Subcutaneous abdominal adipose tissue (tissue), 5 donors: ENCODE measurements around the gene ELOA.

Source experiments
- H3K27ac ChIP-seq: one replicate; pipeline ENCODE4 v1.7.0; 2013; ENCODE audit warnings: low read depth, mild to moderate bottlenecking, inconsistent platforms, low read length, moderate library complexity
- H3K27me3 ChIP-seq, 5 donors: one replicate each; pipeline ENCODE4 v1.7.0; 2013; ENCODE audit warnings: low read length in 5 of 5, inconsistent platforms in 1 of 5; ENCODE audit not compliant: control insufficient read depth in 5 of 5, insufficient read depth in 4 of 5
- H3K36me3 ChIP-seq, 5 donors: one replicate each; pipeline ENCODE4 v1.7.0; 2013; ENCODE audit warnings: low read length in 5 of 5; ENCODE audit not compliant: control insufficient read depth in 5 of 5, insufficient read depth in 5 of 5
- H3K4me1 ChIP-seq, 5 donors: one replicate each; pipeline ENCODE4 v1.7.0; 2013; ENCODE audit warnings: low read length in 5 of 5, mild to moderate bottlenecking in 3 of 5, moderate library complexity in 1 of 5; ENCODE audit not compliant: control insufficient read depth in 5 of 5, insufficient read depth in 5 of 5
- H3K4me3 ChIP-seq, 5 donors: one replicate each; pipeline ENCODE4 v1.7.0; 2013; ENCODE audit warnings: low read length in 5 of 5, low read depth in 1 of 5
- H3K9ac ChIP-seq, 5 donors: one replicate each; pipeline ENCODE4 v1.7.0; 2013; ENCODE audit warnings: low read length in 5 of 5, mild to moderate bottlenecking in 4 of 5, moderate library complexity in 3 of 5
- H3K9me3 ChIP-seq, 5 donors: one replicate each; pipeline ENCODE4 v1.7.0; 2013; ENCODE audit warnings: low read length in 5 of 5; ENCODE audit not compliant: control insufficient read depth in 5 of 5
- donor health status: healthy.
- donor health status: healthy.
- donor health status: healthy.
- donor health status: healthy.
- donor health status: healthy.

Gene ELOA

GRCh38 chr1:23806280-23806679 lies 63.0 kb downstream of the ELOA start:
- H3K4me1 ChIP-seq, result peaks cover 0 to 29% (median 15%) of the 10 kb centered on the region in 5 donors
- H3K9ac ChIP-seq, result no peak overlapping the region
- H3K36me3 ChIP-seq, result peaks cover 0 to 43% (median 31%) of the 10 kb centered on the region in 5 donors
- H3K27me3 ChIP-seq, result no peaks in the 10 kb centered on the region
- H3K9me3 ChIP-seq, result no peaks in the 10 kb centered on the region
- H3K4me3 ChIP-seq, result no peak overlapping the region
- no peak overlapping the region for H3K27ac ChIP-seq

DNA sequence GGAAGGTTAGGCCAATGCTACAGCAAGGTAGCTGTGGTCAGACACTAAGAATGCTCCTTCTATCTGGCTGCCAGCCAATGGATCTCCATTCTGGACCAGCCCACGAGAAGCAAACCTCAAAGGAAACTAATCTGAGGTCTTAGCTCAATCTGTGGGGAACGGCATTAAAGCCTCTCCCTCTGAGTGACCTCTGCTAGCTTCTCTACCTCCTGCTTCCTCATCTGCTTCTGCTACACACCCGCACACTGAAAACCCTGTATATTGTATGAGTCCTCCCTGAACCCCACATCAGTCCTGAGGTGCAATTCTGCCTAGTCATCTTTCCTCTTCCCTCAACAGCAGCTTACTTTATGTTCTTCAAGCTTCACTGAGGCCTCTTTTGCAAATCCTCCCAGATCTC lies 64.2 kb downstream of the ELOA start:
- H3K4me3 ChIP-seq, result no peak overlapping the region
- peaks cover 0 to 21% (median 8%) of the 10 kb centered on the region in 5 donors for H3K4me1 ChIP-seq
- no peak overlapping the region for H3K27ac ChIP-seq
- H3K9me3 ChIP-seq, result no peaks in the 10 kb centered on the region
- peaks cover 0 to 54% (median 41%) of the 10 kb centered on the region in 5 donors for H3K36me3 ChIP-seq
- no peaks in the 10 kb centered on the region for H3K27me3 ChIP-seq
- no peak overlapping the region for H3K9ac ChIP-seq

DNA sequence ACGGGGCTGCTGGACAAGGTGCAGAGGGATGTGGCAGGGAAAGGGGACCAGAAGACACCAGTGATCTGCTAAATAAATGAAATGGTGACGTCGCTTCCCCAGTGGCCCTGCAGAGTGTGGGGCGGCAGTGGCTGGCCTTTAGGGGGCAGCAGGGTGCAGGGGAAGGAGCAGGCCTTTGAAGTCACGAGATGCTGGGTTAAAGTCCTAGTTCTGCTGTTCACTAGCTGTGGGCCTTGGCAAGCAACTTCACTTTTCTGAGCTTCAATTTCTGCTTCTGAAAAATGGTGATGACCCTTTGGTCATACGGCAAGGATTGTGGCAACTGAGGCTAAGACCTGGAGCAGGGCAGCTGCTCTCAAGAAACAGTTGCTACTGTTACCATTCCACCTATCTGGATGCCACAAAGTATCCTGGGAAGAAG lies 66.5 kb downstream of the ELOA start:
- Histone ChIP-seq H3K27me3 (no peaks in the 10 kb centered on the region), H3K4me1 (peaks cover 0 to 15% (median 8%) of the 10 kb centered on the region in 5 donors), H3K9ac (no peak overlapping the region), H3K27ac (no peak overlapping the region), H3K4me3 (no peak overlapping the region), H3K9me3 (no peaks in the 10 kb centered on the region), H3K36me3 (peaks cover 0 to 65% (median 47%) of the 10 kb centered on the region in 5 donors)

GRCh38 chr1:23810818-23811540 lies 67.7 kb downstream of the ELOA start:
- Histone ChIP-seq H3K27me3 (no peaks in the 10 kb centered on the region), H3K9me3 (no peaks in the 10 kb centered on the region), H3K36me3 (peaks cover 0 to 69% (median 50%) of the 10 kb centered on the region in 5 donors), H3K9ac (no peak overlapping the region), H3K27ac (no peak overlapping the region), H3K4me1 (peaks cover 0 to 15% (median 8%) of the 10 kb centered on the region in 5 donors), H3K4me3 (no peak overlapping the region)
